Stimulated activated CD4-positive, alpha-beta T cell treated with anti-CD3 and anti-CD28 coated beads, Interleukin-12 subunit alpha, Interleukin-12 subunit beta, amount 100 ng/mL, for 48 hours (primary cell): ENCODE measurements around the gene B3GAT2.

ENCODE experiments used
- DNase-seq, 3 donors: peaks; one replicate each; pipeline ENCODE4 v3.0.0-alpha.2; 2020; ENCODE audit warnings: low read depth in 2 of 3, low spot score in 1 of 3

The B3GAT2 gene

DNA sequence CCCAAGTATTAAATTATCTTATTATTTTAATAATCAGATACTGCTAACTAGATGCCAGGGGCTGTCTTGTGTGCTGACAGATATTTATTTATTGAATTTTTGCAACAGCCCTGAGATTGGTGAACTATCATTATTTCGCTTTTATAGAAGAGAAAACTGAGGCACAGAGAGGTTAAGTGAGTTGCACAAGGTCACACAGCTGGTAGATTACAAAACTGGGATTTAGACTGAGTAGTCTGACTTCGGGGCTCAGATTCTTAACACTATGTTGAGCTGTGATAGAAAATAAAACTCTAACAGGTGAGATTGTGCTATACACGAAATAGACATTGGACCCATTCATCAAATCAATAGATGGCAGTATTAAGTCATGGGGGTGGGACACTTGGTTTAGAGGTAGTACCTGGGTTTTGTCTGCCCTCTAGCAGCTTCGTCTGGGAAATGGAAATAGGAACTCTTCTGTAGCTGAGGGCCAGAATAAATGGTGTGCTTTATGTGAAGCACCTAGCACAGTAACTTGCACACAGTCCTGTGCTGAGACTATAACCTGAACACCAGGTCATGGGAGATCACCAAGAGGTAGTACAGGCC, 113.4 kb downstream of the B3GAT2 start:
- DNase-seq = no peak

DNA sequence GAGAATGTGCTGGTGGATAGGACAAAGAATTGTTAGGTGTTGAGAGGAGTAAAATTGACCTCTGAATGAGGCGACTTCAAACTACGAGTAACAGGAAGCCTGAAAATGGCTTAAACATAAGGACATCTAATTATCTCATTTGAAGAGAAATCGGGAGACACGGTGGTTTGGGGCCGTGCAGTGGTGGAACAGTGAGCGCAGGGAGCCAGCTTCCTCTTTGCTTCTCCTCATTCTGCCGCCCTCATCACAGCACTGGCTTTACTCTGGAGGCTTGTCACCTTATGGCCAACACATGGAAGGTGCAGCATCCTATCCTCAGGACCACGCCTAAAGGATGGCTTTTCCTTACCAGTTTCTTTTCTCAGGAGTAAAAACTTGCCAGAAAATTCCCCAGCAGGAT, 114.3 kb downstream of the B3GAT2 start:
- DNase-seq = no peak

DNA sequence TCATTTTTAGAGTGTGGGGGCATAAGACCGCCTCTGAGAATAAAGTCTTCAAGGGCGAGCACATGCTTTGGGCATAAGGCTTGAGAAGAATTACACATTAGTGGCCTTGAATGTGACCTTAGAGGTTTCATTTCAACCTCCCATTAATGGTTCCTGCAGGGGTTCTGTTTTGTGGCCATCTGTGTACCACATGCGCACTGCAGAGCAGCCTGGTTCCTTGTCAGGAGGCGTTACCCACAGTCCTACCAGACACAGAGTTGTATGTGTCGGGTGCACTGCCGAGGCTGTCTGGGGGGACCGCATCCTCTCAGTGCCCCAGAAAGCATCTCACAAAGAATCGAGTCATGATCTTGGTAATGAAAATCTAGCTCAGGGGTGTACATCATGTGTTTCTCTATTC, 115.7 kb downstream of the B3GAT2 start:
- DNase-seq = no peak

DNA sequence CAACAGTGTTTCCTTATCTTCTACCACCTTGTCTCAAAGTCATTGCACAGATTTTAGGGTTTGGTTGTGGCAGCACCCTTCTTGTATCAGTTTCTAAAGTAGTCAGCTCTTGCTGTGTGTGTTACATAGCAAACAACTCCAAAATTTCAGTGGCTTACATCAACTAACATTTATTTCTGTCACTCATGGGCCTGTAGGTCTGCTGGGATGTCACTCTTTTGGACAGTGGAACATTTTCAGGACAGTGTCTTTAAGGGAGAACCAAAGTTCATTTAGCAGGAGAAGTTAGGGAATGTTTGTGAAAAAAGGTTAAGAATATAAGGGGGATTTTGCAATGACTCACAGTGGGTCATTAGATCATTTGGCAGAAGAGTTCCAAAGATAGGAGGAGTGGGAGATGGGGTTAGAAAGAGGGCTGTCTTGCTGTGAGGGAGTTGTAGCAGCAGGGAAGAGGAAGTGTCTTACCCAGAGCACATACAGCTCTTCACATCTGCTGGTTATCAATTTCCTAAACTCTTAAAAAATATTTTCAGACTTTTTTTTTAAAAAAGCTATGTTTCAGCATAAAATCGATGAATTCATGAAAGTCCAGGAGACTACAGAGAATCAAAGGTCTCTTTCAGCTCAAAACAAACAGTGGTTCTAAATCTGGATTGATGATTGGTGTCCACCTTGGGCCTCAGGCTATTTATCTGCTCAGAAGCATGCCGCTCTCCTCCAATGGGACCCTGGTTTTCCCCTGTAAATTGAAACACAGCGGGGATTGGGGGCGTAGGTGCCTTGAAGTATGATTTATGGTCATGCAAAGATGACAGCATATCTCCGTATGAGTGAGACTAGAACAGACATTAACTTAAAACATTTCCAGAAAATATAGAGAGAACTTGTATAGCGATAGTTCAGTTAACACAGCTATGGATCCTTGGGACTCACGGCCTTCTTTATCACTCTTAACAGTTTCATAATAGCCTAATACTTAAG, 117.3 kb downstream of the B3GAT2 start:
- no peak for DNase-seq

DNA sequence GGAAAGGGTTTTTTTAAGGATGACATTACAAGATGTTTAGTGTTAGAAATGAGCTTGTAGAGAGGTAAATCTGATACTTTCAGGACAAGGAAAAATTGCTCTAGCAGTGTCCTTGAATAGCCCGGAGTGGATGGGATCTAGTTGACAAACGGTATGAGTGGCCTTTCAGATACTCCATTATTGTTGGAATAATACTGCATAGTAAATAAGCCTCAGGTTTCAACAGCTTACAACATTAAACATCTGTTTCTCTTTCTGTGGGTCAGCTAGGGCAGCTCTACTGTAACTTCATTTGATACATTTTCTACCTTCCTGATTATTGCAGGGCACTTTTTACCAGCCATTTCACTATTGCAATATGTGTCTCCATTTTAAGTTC, 118.0 kb downstream of the B3GAT2 start:
- no peak for DNase-seq

DNA sequence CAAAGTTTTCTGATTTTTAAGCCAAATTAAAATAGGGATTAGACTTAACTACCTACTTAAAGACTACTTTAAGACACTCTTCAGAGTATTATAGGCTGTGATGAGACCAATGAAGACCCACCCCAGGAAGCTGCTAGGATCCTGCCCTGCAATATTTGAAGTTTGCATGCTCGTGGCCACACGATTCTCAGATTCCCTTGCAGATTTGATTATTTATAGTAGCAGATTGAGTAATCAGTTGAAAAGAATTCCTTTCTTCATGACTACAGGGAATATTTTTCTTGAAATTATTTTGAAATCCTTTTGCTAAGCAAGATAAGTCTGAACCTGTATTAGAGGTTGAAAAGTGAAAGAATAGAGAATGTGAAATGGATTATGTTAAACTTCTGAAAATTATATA, 122.3 kb downstream of the B3GAT2 start:
- DNase-seq = no peak

DNA sequence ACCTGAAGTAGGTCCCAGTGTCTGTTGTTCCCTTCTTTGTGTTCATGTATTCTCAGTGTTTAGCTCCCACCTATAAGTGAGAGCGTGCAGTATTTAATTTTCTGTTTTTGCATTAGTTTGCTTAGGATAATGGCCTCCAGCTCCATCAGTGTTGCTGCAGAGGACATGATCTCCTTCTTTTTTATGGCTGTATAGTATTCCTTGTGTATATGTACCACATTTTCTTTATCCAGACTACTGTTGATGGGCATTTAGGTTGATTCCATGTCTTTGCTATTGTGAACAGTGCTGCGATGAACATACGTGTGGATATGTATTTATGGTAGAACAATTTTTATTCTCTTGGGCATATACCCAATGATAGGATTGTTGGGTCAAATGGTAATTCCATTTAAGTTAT, 125.4 kb downstream of the B3GAT2 start:
- DNase-seq = no peak

DNA sequence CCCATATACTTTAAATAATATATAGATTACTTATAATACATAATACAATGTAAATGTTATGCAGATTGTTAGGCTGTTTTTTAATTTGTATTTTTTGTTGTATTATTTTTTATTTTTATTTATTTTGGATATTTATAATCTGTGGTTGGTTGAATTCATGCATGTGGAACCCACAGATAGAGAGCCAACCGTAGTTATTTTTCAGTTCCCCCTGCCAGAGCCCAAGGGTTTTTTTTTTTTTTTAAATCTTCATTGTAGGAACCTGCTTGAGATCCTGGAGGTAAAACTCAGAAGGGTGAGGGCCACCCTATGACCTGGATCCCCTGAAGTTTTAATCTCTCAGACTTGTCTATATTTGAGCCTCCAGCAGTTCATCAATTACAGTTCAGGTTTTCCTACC, 133.2 kb downstream of the B3GAT2 start:
- no peak for DNase-seq

DNA sequence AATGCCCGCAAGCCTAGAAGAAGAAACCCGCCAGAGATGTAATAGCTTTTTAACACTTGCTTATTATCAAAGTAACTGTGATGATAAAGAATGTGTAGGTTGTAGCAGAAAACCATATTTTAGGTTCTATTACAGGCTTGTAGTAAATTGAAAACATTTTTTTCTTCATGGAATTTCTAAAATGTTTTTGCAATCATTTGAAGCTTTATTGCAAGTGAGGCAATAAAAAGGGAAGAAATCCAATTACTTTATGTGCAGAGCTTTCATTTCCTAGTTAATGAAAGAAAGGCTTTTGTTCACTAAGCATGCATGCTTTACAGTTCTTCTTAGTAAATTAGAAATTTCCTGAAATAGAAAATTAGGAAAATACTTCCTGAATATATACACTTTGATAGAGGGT, 135.1 kb downstream of the B3GAT2 start:
- DNase-seq = no peak

DNA sequence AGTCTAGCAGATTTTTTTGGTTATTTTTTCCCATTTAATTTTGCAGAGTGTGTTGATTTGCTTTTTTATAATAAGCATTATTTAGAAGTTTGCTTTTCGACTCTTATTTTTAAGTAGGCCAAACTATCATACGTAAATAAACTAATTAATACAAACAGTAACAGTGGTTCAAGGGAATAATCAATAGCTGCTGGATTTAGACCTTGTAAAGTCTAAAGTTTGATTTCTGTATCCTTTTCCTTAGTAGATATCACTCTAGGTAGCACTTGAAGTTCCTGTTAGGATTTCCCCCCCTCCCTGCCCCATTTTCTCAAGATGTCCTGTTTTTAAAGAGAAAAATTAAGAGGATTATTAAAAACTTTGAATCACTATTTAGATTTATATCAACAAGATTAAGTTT, 136.1 kb downstream of the B3GAT2 start:
- DNase-seq = no peak

DNA sequence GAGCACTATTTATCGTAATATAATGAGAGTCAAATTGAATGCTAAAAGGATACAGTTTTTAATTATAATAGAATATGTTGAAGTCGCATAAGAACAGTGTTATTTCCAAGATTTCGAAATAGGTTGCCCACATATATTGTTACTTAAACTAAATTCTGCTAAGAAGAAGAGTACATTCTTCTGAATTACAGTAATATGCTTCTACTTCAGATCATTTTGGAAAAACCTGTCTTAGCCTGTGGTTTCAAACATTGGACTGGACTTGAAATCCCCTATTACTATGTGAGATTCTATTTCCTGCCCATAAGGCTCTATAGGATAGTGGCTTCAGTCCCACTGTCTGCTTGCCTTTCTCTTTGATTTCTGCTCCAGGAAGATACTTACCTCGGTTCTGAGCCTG, 137.2 kb downstream of the B3GAT2 start:
- DNase-seq = no peak

DNA sequence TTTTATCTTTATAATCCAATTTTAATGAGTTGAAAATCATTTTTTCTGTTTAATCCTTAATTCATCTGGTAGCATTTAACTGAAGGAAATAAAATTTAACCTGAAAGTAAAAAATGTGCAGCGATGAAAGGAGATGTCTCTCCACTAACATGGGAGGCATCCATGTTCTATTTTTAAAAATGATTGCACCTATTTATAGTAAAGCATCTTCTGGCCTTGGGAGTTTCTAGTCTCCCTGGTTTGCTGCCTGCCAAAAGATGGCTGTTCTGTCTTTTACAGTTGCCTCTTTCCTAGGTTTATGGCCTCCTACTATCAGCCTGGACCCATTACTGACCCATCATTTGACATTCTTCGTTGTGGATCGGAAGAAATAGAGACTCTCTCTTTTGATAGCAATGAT, 143.0 kb downstream of the B3GAT2 start:
- DNase-seq = no peak

DNA sequence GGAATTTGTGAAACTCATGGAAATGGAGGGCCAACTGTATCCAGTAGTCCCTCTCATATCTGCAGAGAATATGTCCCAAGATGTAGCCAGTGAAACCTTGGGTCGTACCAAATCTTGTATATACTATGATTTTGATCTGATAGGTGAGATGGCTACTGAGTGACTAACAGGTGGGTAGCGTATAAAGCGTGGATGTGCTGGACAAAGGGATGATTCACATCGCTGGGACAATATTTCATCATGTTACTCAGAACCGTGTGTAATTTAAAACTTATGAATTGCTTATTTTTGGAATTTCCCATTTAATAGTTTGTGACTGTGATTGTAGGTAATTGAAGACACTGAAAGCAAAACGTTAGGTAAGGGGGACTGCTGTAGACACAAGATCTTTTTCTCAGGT, 145.1 kb downstream of the B3GAT2 start:
- DNase-seq = no peak
